Measurements from ENCODE around the gene CLEC18C.
"Not testable (repeated sequence)": the region's sequence is repeated elsewhere in the genome, so short reads cannot be mapped to it uniquely, and the experiment has no call there.

- TF ChIP-seq FOXM1 (IDR thresholded peaks at IDR 0.05; ENCODE audit: low read depth); CTCF (IDR thresholded peaks at IDR 0.05); MEF2A (IDR thresholded peaks at IDR 0.05; ENCODE audit: borderline replicate concordance, low read depth); MAX (IDR thresholded peaks at IDR 0.05; ENCODE audit: low read depth); RCOR1 (IDR thresholded peaks at IDR 0.05; ENCODE audit: low read length); EZH2phosphoT487 (IDR thresholded peaks at IDR 0.05; ENCODE audit: borderline replicate concordance, low read depth); MXI1 (IDR thresholded peaks at IDR 0.05; ENCODE audit: low read depth, low read length): not testable (repeated sequence)
These were observed 49.6 kb downstream of the CLEC18C start for GRCh38 chr16:70223216-70223615.

Measured in SK-N-SH (cell line).